ENCODE measurements around the gene UBE3D. TPM values are rescaled to one million over a fixed set of nuclear protein-coding genes. Genes with fewer than 3 reads are reported as not detected.

The UBE3D gene, protein sequence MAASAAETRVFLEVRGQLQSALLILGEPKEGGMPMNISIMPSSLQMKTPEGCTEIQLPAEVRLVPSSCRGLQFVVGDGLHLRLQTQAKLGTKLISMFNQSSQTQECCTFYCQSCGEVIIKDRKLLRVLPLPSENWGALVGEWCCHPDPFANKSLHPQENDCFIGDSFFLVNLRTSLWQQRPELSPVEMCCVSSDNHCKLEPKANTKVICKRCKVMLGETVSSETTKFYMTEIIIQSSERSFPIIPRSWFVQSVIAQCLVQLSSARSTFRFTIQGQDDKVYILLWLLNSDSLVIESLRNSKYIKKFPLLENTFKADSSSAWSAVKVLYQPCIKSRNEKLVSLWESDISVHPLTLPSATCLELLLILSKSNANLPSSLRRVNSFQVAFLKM
- polyA plus RNA-seq = 6.2 TPM

DNA sequence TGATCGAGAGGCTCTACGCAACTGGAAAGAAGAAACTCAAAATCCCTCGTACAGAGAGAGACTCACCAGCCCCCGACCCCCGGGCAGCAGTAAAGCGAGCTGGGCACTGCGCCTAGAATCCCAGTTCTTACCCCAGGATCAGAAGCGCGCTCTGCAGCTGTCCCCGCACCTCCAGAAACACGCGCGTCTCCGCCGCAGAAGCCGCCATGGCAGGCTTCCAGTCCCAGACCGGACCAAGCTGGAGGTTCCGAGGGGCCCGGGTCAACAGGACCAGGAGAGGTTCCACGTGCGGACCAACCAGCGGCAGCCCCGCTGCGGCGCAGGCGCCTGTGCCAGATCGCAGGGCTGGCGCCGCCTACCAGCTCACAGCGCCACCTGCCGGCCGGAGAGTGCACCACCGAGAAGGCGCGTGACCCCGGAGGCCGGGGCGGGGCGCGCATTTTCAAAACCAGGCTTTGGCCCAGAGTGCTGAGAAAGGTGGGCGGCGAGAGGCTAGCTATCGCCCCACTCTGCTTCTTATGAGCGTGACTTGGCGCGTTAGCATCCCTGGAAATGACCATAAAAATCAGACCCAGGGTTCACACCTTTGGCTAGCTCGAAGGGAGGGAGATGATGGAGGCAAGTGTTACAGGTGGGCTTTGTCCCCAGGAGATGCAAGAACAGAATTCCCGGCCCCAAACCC, at the start of gene UBE3D:
Gene UBE3D (minus strand): TSS at position 331 of the 682 bp plus-strand sequence. CDS start 123 bp downstream, at position 208.
- Mint-ChIP-seq H3K27ac (peak within 1 kb of the TSS; percentile 47 to 87 (median 81)), H3K4me1 (peaks cover 32 to 45% (median 39%) of the 10 kb centered on the region in 3 donors), H3K36me3 (peaks cover 2% of the 10 kb centered on the region), H3K4me3 (peak within 1 kb of the TSS; percentile 89 to 95 (median 93)), H3K9me3 (no peaks in the 10 kb centered on the region), H3K27me3 (no peaks in the 10 kb centered on the region)

DNA sequence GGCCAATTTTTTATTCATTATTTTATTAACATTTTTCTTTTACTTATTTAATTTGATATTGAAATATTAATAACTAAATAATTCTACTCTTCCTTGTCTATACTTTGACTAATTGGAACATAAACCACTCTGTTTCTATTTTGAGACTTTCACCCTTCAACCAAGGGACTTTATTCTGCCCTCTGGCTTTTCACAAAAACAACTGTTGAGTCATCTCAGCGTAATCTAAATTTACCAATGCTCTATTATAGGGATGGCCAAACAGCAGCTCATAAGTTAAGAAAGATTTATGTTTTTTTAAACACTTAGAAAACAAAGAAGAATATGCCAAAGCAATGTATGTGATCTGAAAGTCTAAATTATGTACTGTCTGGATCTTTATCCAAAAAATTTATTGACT, 48.5 kb upstream of the UBE3D start:
- Mint-ChIP-seq H3K4me1 (peaks cover 7 to 10% (median 8%) of the 10 kb centered on the region in 3 donors), H3K36me3 (peaks cover 15% of the 10 kb centered on the region), H3K27me3 (no peaks in the 10 kb centered on the region), H3K4me3 (no peak overlapping the region), H3K27ac (peak overlapping the region in 1 of 3 donors; percentile 47), H3K9me3 (no peaks in the 10 kb centered on the region)

DNA sequence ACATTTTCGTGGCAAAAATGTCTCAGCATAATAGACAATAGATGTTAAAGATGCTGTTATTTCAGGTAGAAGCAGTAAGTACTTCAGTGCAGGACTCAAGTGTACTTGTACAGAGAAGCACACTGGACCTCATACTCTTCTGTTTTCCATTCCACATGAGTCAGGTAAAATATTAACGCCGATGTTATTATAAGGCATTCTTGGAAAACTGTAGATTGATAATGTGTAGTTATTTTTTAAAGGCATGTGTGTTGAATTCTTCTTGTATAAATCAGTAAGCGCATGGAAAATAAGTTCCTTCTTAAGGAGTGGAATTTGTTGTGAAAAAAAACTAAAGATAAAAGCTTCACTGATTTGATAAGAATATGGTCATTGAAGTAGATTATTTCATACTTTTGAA, 47.6 kb upstream of the UBE3D start:
- Mint-ChIP-seq H3K27ac (no peak overlapping the region), H3K36me3 (peaks cover 21% of the 10 kb centered on the region), H3K4me3 (no peak overlapping the region), H3K4me1 (peaks cover 8 to 10% (median 8%) of the 10 kb centered on the region in 3 donors), H3K27me3 (no peaks in the 10 kb centered on the region), H3K9me3 (no peaks in the 10 kb centered on the region)

DNA sequence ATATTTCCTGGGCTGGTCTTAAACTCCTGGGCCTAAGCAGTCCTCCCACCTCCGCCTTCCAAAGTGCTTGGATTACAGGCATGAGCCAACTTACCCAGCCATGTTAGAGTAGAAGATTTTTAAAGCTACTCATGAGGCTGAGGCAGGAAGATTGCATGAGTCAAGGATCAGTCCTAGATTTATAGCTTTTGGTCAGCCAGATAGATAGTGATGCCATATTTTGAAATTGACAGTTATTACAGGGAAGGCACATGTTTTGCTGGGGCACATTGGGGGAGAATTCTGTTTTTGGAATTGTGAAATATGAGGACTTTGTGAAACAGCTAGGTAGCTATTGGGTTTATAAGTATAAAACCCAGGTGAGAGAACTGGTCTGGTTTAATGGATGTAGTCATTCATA, 42.7 kb upstream of the UBE3D start:
- peaks cover 32% of the 10 kb centered on the region for H3K36me3 Mint-ChIP-seq
- no peaks in the 10 kb centered on the region for H3K27me3 Mint-ChIP-seq
- H3K4me3 Mint-ChIP-seq = no peak overlapping the region
- no peak overlapping the region for H3K27ac Mint-ChIP-seq
- peaks cover 8 to 10% (median 8%) of the 10 kb centered on the region in 3 donors for H3K4me1 Mint-ChIP-seq
- peaks cover 0 to 15% (median 2%) of the 10 kb centered on the region in 3 donors for H3K9me3 Mint-ChIP-seq

DNA sequence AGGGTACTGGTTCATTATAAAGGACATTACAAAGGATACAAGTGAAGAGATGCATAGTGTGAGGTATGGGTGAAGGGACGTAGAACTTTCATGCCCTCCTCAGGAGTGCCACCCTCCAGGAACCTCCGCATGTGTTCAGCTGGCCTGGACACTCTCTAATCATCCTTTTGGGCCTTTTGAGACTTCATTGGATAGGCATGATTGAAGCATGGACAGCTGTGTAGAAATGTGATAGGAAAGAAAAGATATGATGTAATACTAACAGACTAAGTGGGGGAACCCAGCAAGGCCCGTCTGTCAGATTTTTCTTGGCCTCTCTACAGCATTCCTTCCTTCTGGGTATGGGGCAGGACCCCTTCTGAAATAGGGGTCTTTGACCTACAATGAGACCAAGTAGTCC, 32.9 kb upstream of the UBE3D start:
- H3K4me1 Mint-ChIP-seq = peaks cover 1 to 9% (median 6%) of the 10 kb centered on the region in 3 donors
- no peaks in the 10 kb centered on the region for H3K27me3 Mint-ChIP-seq
- no peak overlapping the region for H3K27ac Mint-ChIP-seq
- H3K4me3 Mint-ChIP-seq = no peak overlapping the region
- H3K36me3 Mint-ChIP-seq = peaks cover 19% of the 10 kb centered on the region
- H3K9me3 Mint-ChIP-seq = peaks cover 0 to 3% (median 2%) of the 10 kb centered on the region in 3 donors

DNA sequence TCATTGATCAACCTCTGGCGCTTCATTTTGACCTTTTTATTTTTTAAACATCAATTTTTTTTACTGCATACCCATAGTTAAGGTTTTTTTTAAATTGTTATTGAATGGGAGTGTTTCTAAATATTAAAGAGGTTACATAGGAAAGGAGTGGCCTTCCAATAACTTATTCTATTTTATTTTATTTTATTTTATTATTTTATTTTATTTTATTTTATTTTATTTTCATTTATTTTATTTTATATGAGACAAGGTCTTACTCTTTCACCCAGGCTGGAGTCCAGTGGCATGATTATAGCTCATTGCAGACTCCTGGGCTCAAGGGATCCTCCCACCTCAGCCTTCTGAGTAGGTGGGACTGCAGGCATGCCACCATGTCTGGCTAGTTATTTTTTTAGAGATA, 32.0 kb upstream of the UBE3D start:
- peak overlapping the region in 1 of 3 donors; percentile 31 for H3K27ac Mint-ChIP-seq
- peaks cover 1 to 9% (median 6%) of the 10 kb centered on the region in 3 donors for H3K4me1 Mint-ChIP-seq
- H3K9me3 Mint-ChIP-seq = peaks cover 0 to 3% (median 0%) of the 10 kb centered on the region in 3 donors
- no peaks in the 10 kb centered on the region for H3K27me3 Mint-ChIP-seq
- H3K36me3 Mint-ChIP-seq = peaks cover 12% of the 10 kb centered on the region
- no peak overlapping the region for H3K4me3 Mint-ChIP-seq

DNA sequence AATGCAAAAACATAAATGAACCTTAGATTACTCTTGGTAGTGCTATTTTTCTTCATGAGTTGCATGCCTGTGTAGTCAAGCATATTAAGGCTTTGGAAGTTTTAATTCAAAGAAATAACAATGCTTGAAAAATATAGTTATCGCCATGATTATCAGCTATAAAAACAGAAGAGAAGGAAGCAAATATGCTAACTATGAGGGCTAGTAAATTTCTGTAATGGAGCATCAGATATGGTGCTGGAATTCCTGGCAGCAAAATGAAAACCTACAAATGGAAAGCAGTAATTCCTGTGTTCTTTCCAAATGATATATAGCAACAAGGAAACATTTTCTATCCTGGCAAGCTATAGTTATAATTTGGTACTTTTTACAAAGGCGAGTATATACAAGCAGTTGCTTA, 31.6 kb upstream of the UBE3D start:
- peaks cover 0 to 3% (median 0%) of the 10 kb centered on the region in 3 donors for H3K9me3 Mint-ChIP-seq
- peaks cover 1 to 9% (median 6%) of the 10 kb centered on the region in 3 donors for H3K4me1 Mint-ChIP-seq
- H3K4me3 Mint-ChIP-seq = no peak overlapping the region
- peak overlapping the region in 1 of 3 donors; percentile 31 for H3K27ac Mint-ChIP-seq
- H3K36me3 Mint-ChIP-seq = peaks cover 10% of the 10 kb centered on the region
- no peaks in the 10 kb centered on the region for H3K27me3 Mint-ChIP-seq

DNA sequence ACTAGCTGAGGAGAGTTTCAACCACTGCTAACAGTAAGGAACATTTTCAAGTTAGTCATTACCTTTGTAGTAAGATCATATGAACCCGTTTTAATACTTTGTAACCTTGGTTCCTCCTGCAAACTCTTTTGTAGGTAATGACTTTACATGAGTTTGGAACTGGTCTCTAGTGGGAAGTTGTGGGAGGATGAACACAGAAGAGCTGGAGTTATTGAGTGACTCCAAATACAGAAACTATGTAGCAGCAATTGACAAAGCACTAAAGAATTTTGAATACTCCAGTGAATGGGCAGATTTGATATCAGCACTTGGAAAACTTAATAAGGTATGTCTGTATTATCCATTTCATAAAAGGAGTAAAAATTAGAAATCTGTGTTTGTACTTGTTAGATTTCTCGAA, 31.1 kb upstream of the UBE3D start:
- Mint-ChIP-seq H3K4me3 (no peak overlapping the region), H3K36me3 (peaks cover 6% of the 10 kb centered on the region), H3K27me3 (no peaks in the 10 kb centered on the region), H3K4me1 (peaks cover 1 to 9% (median 6%) of the 10 kb centered on the region in 3 donors), H3K27ac (peak overlapping the region in 1 of 3 donors; percentile 31), H3K9me3 (peaks cover 0 to 3% (median 0%) of the 10 kb centered on the region in 3 donors)

DNA sequence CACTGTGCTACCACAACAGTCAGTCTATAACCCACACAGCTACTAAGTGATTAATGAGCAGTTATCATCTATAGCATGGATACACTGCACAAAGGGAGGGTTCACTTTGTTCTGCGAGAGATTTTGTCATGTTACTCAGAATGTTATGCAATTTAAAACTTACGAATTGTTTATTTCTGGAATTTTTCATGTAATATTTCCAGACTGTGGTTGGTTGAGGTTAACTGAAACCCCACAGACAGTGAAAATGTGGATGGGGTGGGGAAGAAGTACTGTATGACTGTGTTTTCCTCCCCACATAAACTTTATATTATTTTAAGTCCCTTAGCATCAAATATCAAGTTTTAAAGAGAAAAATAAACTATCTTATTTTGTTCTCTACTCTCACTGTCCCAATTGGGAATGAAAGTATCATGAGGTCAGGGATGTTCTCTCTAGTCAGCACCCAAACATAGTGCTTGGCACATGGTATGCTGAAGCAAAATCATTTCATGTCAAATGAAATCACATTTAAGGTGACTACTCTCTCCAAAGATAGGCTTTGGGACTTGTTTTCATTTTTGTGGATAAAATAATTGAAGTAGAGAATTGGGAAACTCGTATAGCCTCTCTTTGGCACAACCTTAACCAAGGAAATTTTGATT, 27.2 kb upstream of the UBE3D start:
- peaks cover 5 to 8% (median 6%) of the 10 kb centered on the region in 3 donors for H3K4me1 Mint-ChIP-seq
- H3K36me3 Mint-ChIP-seq = peaks cover 3% of the 10 kb centered on the region
- H3K4me3 Mint-ChIP-seq = peak overlapping the region in 1 of 4 donors; percentile 9
- H3K27ac Mint-ChIP-seq = no peak overlapping the region
- peaks cover 0 to 3% (median 0%) of the 10 kb centered on the region in 3 donors for H3K9me3 Mint-ChIP-seq
- H3K27me3 Mint-ChIP-seq = no peaks in the 10 kb centered on the region

DNA sequence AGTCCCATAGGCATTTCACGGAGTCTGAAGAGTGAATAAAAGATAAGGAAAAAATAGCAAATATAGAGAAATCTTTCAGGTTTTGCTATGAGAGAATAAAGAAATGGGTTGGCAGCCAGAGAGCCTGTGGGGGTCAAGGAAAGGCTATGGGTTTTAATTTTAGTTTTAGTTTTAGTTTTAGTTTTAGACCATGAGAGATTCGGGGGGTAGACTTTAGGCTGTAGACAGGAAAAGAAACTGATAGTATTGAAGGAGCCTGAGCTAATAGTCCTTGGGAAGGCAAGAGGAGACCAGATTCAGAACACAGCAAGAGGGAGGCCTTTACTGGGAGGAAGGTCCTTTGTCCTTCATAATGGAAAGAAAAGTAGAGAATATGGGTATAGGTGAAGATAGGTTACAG, 21.1 kb upstream of the UBE3D start:
- H3K27me3 Mint-ChIP-seq = no peaks in the 10 kb centered on the region
- H3K27ac Mint-ChIP-seq = peak overlapping the region in 1 of 3 donors; percentile 33
- peaks cover 23 to 26% (median 24%) of the 10 kb centered on the region in 3 donors for H3K4me1 Mint-ChIP-seq
- no peaks in the 10 kb centered on the region for H3K9me3 Mint-ChIP-seq
- peak overlapping the region in 2 of 4 donors; percentile 6 to 39 for H3K4me3 Mint-ChIP-seq
- H3K36me3 Mint-ChIP-seq = peaks cover 7% of the 10 kb centered on the region

DNA sequence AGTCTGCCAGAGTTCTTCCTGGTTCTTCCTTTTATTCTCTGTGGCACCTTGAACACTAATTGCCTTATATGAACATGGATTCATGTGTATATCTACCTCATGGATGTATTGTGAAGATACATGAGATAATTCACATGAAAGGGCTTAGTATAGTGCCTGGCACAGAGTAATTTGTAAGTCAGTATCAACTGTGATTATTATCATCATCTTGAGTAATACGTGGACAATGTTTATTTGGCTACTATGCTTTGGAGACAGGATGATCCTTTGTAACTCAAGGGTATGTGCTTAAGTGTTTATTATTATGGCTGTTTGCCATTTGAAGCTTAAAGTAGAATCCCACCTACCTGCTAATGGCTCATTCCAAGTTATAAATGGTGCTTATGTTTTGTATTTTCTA, 17.8 kb upstream of the UBE3D start:
- no peaks in the 10 kb centered on the region for H3K9me3 Mint-ChIP-seq
- peaks cover 8% of the 10 kb centered on the region for H3K36me3 Mint-ChIP-seq
- H3K27me3 Mint-ChIP-seq = no peaks in the 10 kb centered on the region
- H3K27ac Mint-ChIP-seq = no peak overlapping the region
- H3K4me1 Mint-ChIP-seq = peaks cover 30 to 34% (median 34%) of the 10 kb centered on the region in 3 donors
- H3K4me3 Mint-ChIP-seq = no peak overlapping the region

DNA sequence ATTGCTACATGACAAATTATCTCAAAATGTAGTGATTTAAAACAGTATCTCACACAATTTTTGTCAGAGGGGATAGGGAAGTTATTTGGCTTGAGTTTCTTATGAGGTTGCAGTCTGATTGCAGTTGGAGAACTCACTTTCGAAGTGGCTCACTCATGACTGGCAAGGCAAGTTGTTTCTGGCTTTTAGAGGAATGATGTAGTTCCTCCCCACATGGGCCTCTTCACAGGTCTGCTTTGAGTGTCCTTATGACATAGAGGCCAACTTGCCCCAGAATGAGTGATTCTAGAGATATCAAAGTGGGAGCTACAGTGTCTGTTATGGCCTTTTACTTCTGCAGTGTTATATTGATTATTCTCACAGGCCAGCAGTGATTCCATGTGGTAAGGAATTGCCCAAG, 8.0 kb upstream of the UBE3D start:
- peaks cover 12% of the 10 kb centered on the region for H3K36me3 Mint-ChIP-seq
- H3K27me3 Mint-ChIP-seq = no peaks in the 10 kb centered on the region
- no peak overlapping the region for H3K27ac Mint-ChIP-seq
- H3K4me1 Mint-ChIP-seq = peaks cover 22 to 26% (median 22%) of the 10 kb centered on the region in 3 donors
- H3K9me3 Mint-ChIP-seq = no peaks in the 10 kb centered on the region
- H3K4me3 Mint-ChIP-seq = no peak overlapping the region

DNA sequence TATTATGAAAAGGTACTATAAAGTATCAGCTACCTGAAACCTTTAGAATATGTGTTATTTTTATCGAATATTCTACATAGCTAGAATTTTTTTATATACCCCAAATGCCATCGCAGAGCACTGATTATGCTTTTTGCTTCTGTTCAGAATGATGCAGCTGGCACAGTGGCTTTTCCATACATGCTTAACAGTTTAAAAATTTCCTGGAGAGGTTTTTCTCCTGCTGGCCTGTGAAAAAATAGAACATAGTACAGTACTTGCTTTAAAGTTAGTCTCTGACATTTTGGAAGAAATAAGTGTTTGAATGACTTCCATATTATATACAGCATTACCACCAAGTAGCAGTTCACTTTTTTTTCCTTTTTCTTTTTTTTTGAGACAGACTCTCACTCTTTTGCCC, 7.1 kb upstream of the UBE3D start:
- no peak overlapping the region for H3K4me3 Mint-ChIP-seq
- H3K36me3 Mint-ChIP-seq = peaks cover 10% of the 10 kb centered on the region
- H3K27ac Mint-ChIP-seq = no peak overlapping the region
- no peaks in the 10 kb centered on the region for H3K27me3 Mint-ChIP-seq
- peaks cover 22 to 28% (median 24%) of the 10 kb centered on the region in 3 donors for H3K4me1 Mint-ChIP-seq
- H3K9me3 Mint-ChIP-seq = no peaks in the 10 kb centered on the region

DNA sequence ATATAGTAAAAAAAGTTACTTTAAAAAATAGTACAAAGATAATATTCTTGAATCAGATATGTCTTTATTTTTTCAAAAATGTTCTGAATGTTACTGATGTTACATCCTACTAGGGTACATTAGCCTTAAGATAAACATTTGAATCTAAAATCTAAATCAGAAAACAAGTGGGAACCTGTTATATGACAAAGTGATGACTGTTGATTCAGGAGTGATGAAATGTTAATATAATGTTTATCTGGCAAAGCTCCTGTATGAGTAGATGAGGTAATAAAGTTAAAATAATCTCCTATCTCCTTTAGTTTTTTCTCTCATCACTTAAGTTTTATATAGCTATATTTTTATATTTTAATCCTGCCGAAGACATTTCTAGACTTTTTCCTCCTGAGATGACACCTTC, 6.1 kb upstream of the UBE3D start:
- H3K9me3 Mint-ChIP-seq = no peaks in the 10 kb centered on the region
- peaks cover 22 to 34% (median 23%) of the 10 kb centered on the region in 3 donors for H3K4me1 Mint-ChIP-seq
- peaks cover 10% of the 10 kb centered on the region for H3K36me3 Mint-ChIP-seq
- H3K27ac Mint-ChIP-seq = no peak overlapping the region
- H3K4me3 Mint-ChIP-seq = peak overlapping the region in 1 of 4 donors; percentile 37
- H3K27me3 Mint-ChIP-seq = no peaks in the 10 kb centered on the region

DNA sequence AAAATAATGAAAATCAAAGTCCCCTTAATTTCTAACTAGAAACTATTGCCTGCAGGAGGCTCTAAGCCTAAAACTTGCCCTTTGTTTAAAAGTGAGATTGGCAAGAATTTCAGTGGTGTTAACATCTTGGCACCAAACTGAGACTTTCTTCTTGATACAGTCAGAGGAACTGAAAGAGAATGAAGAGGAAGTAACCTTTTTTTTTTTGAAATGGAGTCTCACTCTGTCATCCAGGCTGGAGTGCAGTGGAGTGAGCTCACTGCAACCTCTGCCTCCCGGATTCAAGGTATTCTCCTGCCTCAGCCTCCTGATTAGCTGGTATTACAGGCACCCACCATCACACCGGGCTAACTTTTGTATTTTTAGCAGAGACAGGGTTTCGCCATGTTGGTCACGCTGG, 5.4 kb upstream of the UBE3D start:
- peak overlapping the region; percentile 18 to 91 (median 56) for H3K4me3 Mint-ChIP-seq
- peak overlapping the region in 2 of 3 donors; percentile 6 to 85 for H3K27ac Mint-ChIP-seq
- peaks cover 25 to 38% (median 26%) of the 10 kb centered on the region in 3 donors for H3K4me1 Mint-ChIP-seq

More for the DNA sequence above, 5.4 kb upstream of the UBE3D start:
- H3K27me3 Mint-ChIP-seq = no peaks in the 10 kb centered on the region
- no peaks in the 10 kb centered on the region for H3K9me3 Mint-ChIP-seq
- H3K36me3 Mint-ChIP-seq = peaks cover 7% of the 10 kb centered on the region

Measured in IgD-negative memory B cell (primary cell).